ENCODE data around the gene CEP72.
"Not testable (repeated sequence)": the region's sequence is repeated elsewhere in the genome, so short reads cannot be mapped to it uniquely, and the experiment has no call there.

The CEP72 gene

DNA sequence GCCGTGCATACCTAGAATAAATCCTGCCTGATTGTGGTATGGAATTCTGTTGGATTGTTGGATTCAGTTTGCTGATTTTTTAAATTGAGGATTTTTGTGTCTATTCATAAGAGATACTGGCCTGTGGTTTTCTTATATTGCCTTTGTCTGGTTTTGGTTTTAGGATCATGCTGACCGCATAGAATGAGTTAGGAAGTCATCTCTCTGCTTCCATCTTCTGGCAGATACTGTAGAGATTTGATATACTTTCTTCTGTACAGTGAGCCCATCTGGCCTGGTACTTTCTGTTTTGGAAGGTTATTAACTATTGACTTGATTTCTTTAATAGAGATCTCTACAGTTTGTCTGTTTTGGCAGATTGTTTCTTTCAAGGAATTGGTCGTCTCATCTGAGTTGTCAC, 14.7 kb downstream of the CEP72 start:
- TF ChIP-seq, protein P1, sequence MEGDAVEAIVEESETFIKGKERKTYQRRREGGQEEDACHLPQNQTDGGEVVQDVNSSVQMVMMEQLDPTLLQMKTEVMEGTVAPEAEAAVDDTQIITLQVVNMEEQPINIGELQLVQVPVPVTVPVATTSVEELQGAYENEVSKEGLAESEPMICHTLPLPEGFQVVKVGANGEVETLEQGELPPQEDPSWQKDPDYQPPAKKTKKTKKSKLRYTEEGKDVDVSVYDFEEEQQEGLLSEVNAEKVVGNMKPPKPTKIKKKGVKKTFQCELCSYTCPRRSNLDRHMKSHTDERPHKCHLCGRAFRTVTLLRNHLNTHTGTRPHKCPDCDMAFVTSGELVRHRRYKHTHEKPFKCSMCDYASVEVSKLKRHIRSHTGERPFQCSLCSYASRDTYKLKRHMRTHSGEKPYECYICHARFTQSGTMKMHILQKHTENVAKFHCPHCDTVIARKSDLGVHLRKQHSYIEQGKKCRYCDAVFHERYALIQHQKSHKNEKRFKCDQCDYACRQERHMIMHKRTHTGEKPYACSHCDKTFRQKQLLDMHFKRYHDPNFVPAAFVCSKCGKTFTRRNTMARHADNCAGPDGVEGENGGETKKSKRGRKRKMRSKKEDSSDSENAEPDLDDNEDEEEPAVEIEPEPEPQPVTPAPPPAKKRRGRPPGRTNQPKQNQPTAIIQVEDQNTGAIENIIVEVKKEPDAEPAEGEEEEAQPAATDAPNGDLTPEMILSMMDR (IDR thresholded peaks at IDR 0.05; ENCODE audit: low read depth, low read length) = no peak
- DNase-seq (ENCODE audit: low read depth in 2 of 2) = no peak
- H3K4me3 ChIP-seq (replicated peaks in 1 of 2; ENCODE audit: low read depth in 2 of 2, low read length in 2 of 2) = no peak overlapping the region

- TF ChIP-seq, protein P1 (IDR thresholded peaks at IDR 0.05; ENCODE audit: low read depth, low read length) = no peak
- no peak overlapping the region for H3K4me3 ChIP-seq (replicated peaks in 1 of 2; ENCODE audit: low read depth in 2 of 2, low read length in 2 of 2)
These were observed 15.7 kb downstream of the CEP72 start for GRCh38 chr5:627840-628239.

GRCh38 chr5:628351-629205, 16.4 kb downstream of the CEP72 start:
- not testable (repeated sequence) for DNase-seq (ENCODE audit: low read depth in 2 of 2)

More at GRCh38 chr5:627840-628239, 15.7 kb downstream of the CEP72 start:
- DNase-seq (ENCODE audit: low read depth in 2 of 2) = no peak

DNA sequence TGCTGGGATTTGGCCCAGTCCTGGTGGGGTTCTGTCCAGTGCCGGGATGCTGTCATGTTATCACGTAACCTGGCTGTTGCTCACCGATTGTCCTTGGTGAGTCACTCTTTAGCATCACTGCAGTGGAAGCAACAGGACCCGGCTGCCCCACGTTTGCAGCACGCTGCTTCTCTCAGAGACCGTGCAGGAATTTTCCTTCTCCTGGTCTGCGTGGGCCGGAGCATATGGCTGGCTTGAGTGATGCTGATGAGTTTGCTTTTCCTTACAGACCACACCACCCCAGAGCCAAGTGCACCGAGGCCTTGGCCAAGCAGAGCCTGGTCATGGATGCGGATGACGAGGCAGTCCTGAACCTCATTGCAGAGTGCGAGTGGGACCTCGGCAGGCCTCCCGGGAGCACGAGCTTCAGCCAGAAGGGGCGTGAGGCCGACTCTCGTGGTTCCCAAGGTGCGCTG, 21.4 kb downstream of the CEP72 start:
- TF ChIP-seq, protein P1 (IDR thresholded peaks at IDR 0.05; ENCODE audit: low read depth, low read length) = no peak
- H3K4me3 ChIP-seq (replicated peaks in 1 of 2; ENCODE audit: low read depth in 2 of 2, low read length in 2 of 2) = no peak overlapping the region

More at GRCh38 chr5:628351-629205, 16.4 kb downstream of the CEP72 start:
- H3K4me3 ChIP-seq (replicated peaks in 1 of 2; ENCODE audit: low read depth in 2 of 2, low read length in 2 of 2) = not testable (repeated sequence)

DNA sequence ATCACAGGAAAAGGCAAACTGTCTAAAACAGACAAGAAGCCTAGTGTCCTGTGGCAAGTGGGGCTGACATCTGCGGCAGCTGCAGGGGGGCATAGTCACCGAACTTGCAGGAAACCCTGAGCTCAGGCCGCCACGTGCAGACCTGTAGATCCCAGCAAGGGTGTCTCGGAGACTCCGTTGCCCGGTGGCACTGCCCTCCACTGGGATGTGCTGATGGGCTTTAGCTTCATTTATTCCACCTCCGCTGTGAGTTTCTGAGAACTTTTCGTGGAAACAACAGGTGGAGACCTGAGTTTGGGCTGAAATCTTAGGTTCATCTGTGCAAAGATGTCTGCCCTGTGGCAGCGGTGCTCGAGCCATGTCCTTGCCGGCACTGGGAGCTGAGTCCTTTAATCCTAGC, 22.1 kb downstream of the CEP72 start:
- no peak for DNase-seq (ENCODE audit: low read depth in 2 of 2)
- TF ChIP-seq, protein P1 (IDR thresholded peaks at IDR 0.05; ENCODE audit: low read depth, low read length) = no peak
- no peak overlapping the region for H3K4me3 ChIP-seq (replicated peaks in 1 of 2; ENCODE audit: low read depth in 2 of 2, low read length in 2 of 2)

More for the DNA sequence above, 21.4 kb downstream of the CEP72 start:
- DNase-seq (ENCODE audit: low read depth in 2 of 2) = peak; percentile 16 to 33

DNA sequence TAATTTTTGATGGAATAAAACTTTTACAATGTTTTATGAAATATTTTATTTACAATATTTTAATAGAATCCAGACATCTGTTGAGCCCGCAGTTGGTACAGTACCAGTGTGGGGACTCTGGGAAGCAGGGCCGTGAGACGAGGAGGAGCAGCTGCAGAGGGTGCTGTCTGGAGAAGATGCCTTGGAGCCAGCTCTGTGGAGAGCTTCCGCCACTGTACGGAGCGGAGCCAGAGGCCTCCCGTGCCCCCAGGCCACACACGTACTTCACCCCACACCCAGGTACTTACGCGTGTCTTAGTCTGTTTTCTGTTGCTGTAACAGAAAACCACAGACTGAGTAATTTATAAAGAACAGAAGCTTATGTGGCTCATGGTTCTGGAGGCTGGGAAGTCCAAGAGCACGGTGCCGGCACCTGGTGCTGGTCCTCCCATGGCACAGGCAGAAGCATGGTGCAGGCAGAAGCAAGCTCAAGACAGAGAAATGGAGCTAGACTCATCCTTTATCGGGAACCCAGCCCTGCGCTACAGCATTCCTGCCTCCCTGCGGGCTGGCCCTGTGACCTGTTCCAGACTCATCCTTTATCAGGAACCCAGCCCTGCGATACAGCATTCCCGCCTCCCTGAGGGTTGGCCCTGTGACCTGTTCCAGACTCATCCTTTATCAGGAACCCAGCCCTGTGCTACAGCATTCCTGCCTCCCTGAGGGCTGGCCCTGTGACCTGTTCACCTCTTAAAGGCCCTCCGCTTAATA, 23.3 kb downstream of the CEP72 start:
- no peak for DNase-seq (ENCODE audit: low read depth in 2 of 2)
- TF ChIP-seq, protein P1 (IDR thresholded peaks at IDR 0.05; ENCODE audit: low read depth, low read length) = no peak
- H3K4me3 ChIP-seq (replicated peaks in 1 of 2; ENCODE audit: low read depth in 2 of 2, low read length in 2 of 2) = no peak overlapping the region

- no peak for DNase-seq (ENCODE audit: low read depth in 2 of 2)
- TF ChIP-seq, protein P1 (IDR thresholded peaks at IDR 0.05; ENCODE audit: low read depth, low read length) = no peak
- H3K4me3 ChIP-seq (replicated peaks in 1 of 2; ENCODE audit: low read depth in 2 of 2, low read length in 2 of 2) = no peak overlapping the region
These were observed 24.8 kb downstream of the CEP72 start for GRCh38 chr5:636951-637350.

All from cardiac fibroblast (primary cell).